Left lobe of liver (tissue), 2 donors: Measurements from ENCODE around the gene SORCS1. TPM values are rescaled to one million over a fixed set of nuclear protein-coding genes. Genes with fewer than 3 reads are reported as not detected.

Experiments used
- ATAC-seq: fragments of 200-7000 bp; cut with Tn5 transposase; one replicate; pipeline ENCODE4 v1.9.1; 2020; ENCODE audit warnings: mild to moderate bottlenecking, moderate library complexity
- DNase-seq: peaks from one replicate; pipeline ENCODE4 v3.0.0-alpha.2; 2020; ENCODE audit warnings: low spot score
- total RNA-seq: library from RNA; stranded (reverse); gene quantifications from one replicate; pipeline ENCODE4 v1.2.1, GENCODE V29; 2021
- donor health status: DM: no; HTN: no; CAD: no; lungs with moderate emphysema.
- donor health status: DM: no; HTN: yes; CAD: no.

The SORCS1 gene
- total RNA-seq, 1 donor from 2014 or later: 0.10 TPM

DNA sequence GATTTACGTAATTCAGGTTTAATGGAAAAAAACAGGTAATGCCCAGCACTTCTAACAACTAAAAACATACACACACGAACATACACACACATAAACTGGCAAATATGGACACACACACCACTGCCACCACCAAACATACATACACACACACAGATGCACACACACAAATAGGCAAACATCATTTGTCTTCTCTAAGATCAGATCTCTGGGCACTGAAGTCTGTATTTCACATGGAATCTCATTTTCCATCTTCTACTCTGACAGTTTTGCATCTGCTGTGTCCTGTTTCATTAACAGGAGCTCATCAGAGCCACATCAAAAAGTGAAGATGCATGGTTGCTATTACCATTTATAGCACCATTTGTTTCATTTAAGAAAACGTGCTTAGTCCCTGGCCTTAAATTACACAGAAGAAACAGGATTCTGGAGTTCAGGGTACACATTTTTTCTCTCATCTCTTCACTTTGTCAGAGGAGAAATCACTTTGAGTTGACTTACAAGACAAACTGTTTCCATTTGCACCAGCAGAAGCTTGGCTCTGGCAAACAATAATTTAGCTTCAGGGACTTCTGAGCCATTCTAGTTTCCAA lies 165.3 kb downstream of the SORCS1 start:
- DNase-seq: no peak
- no peak for ATAC-seq

DNA sequence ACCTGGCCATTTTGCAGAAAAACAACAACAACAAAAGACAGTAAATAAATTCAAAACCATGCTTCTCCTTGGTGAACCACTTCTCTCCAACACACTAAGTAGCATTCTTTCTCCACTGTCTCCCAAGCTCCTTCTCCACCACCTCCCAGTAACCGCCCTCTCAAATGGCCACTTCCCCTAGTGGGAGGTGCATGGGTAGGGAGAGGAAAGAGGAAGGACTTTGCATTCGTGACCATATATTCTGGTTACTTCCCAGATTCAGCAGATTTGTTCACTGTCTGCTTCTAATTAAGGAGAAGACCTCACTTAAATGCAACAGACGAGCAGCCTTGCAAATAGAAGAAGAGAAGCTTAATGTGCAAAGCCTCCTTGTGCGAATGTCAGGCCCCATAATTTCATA lies 166.8 kb downstream of the SORCS1 start:
- DNase-seq (no peak), ATAC-seq (peak; percentile 49)

- ATAC-seq (no peak), DNase-seq (no peak)
Observed at GRCh38 chr10:106996510-106996909, 168.0 kb downstream of the SORCS1 start.

- DNase-seq: no peak
- peak; percentile 30 for ATAC-seq
Observed at GRCh38 chr10:106992055-106992454, 172.5 kb downstream of the SORCS1 start.

DNA sequence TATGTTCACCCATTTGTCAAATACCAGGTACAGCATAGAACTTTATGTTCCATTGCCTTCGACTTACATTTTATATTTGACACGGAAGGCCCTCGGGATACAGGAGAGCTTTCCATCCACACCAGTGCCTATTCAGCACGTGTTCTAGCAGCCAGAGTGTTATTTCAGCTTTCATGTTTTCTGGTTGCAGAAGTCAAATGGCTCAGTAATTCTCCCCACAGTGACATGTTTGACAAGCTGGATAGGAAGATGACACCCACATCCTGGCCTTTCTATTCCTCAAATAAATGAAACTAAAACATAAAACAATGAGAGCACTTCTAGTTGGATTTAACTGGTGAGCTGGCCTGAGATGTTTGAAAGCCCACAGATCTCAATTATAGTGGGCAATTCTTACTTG lies 173.4 kb downstream of the SORCS1 start:
- DNase-seq: no peak
- no peak for ATAC-seq

DNA sequence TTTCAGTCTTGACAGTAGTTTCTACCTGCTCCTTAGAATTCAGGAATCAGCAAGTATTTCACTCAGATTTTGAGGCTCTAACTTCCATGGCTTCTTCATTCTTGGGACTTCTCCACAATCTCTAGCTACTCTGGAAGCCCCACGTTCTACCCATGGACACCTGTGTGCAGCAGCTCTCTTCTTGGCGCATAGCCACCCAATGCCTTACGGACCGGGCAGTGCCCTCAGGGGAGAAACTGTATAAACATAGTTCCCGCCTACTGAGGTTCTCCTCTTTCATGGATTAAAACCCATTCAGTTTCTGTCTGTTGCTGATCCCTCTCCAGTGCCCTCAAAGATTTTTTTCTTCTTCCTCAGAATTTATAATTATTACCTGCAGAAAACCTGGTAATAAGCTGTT lies 177.1 kb downstream of the SORCS1 start:
- peak; percentile 49 for DNase-seq
- ATAC-seq: peak; percentile 79

- DNase-seq (no peak), ATAC-seq (no peak)
Observed at GRCh38 chr10:106982268-106982667, 182.2 kb downstream of the SORCS1 start.

GRCh38 chr10:106981452-106982075 lies 182.9 kb downstream of the SORCS1 start:
- no peak for DNase-seq
- ATAC-seq: no peak

GRCh38 chr10:106980495-106981451 lies 183.7 kb downstream of the SORCS1 start:
- no peak for DNase-seq
- ATAC-seq: peak; percentile 20

DNA sequence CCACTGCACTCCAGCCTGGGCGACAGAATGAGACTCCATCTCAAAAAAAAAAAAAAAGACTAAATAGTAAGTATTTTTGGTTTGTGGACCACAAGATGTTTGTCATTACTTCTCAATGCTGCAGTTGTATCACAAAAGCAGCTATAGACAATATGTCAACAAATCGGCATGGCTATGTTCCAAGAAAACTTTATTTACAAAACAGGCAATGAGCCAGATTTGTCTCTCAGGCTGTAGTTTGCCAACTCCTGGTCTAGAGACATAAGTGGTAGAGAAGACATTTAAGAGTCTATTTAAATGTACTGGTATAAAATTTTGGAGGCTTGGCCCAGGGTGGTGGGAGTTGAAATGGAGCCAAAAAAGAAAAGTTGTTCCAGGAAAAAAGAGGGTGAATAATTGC lies 185.8 kb downstream of the SORCS1 start:
- DNase-seq (no peak), ATAC-seq (peak; percentile 59)

- no peak for ATAC-seq
- no peak for DNase-seq
Observed at GRCh38 chr10:106973716-106974115, 190.8 kb downstream of the SORCS1 start.

- ATAC-seq: no peak
- no peak for DNase-seq
Observed at GRCh38 chr10:106973288-106973687, 191.2 kb downstream of the SORCS1 start.

DNA sequence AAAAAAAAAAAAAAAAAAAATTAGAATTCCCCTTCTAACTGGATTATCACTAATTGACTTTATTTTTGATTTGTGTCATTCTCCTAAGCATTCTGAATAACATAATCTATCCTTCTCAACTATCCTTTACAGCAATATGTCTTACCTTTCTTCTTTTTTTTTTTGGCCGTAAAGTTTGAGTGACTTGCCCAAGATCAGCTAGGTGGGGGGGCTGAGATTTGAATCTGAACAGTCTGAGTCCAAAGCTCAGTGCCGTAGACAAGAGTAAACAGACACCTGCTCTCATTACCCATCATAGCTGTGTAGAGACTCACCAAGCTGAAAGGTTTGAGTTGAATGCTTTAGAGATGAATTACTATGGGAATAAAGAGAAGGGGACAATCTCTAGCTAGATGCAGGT lies 192.1 kb downstream of the SORCS1 start:
- peak; percentile 91 for ATAC-seq
- peak; percentile 65 for DNase-seq

DNA sequence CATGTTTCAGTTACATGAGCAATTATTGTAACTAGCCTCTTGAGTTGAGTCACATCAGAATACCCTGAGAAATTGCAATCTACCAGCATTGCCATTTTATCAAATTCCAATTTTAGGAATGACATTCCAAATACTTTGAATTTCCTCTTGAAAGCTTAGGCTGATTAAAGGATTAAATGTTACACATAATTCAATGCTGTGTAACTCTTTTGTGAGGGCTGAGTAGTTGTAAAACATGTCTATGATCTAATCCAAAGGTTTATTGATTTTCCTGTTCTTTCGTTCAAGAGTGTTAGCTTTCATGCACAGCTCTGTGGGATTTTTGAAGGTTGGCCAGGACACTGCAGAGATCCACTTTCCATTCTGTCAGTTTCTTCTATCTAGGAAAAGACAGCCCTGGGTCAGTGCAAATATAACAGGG lies 193.1 kb downstream of the SORCS1 start:
- ATAC-seq (peak; percentile 87), DNase-seq (peak; percentile 75)

DNA sequence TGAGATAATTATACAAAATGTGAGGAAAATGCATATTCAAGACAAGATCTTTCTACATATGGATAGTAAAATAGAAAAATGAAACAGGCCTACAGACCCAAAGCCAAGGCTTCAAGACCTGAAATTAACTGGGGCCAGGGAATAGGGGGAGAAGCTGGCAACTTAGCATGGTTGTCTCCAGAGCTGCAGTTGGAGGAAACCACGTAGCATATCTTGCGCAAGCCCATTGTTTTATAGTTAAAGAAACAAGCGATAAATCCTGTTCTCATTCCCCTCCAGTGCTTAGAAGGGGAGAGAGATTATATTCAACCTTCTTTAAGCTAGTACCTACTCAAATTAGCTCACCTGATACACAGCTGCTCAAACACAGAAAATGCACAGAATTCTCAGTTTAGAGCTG lies 197.1 kb downstream of the SORCS1 start:
- no peak for DNase-seq
- ATAC-seq: no peak

DNA sequence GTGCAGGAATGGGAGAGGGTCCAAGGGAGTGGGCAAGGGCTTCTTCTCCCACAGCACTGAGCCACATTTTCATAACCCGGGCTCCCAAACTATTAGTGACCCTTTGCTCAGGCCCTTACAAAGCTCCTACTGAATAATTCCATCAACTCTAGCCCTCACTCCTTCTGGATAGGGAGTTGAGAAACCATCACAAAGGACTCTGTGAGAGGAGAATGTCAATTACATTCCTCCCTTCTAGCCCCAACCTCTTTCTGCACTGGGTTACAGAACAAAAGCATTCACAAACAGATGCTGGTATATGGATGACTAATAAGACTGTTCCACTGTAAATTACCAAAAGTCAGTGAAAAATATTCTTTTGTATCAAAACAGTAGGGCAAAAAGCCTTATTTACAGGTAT lies 203.7 kb downstream of the SORCS1 start:
- no peak for DNase-seq
- ATAC-seq: no peak

DNA sequence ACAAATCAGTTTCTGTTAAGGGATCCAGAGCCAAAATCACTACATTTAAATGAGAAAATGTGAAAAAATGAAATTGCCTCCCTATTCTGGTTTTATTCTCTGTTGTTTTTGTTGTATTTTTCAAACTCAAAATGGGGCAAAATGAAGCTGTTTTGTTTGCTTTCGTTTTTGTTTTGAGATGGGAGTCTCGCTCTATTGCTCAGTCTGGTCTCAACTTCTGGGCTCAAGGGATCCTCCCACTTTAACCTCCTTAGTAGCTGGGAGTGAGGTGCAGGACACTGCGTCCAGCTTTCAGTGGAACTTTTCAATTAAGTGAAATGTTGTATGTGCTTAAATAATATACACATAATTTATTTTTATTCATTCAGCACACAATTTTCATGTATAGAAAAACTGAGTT lies 205.0 kb downstream of the SORCS1 start:
- ATAC-seq: no peak
- DNase-seq: no peak

- DNase-seq: no peak
Observed at GRCh38 chr10:106958589-106959361, 205.7 kb downstream of the SORCS1 start.

DNA sequence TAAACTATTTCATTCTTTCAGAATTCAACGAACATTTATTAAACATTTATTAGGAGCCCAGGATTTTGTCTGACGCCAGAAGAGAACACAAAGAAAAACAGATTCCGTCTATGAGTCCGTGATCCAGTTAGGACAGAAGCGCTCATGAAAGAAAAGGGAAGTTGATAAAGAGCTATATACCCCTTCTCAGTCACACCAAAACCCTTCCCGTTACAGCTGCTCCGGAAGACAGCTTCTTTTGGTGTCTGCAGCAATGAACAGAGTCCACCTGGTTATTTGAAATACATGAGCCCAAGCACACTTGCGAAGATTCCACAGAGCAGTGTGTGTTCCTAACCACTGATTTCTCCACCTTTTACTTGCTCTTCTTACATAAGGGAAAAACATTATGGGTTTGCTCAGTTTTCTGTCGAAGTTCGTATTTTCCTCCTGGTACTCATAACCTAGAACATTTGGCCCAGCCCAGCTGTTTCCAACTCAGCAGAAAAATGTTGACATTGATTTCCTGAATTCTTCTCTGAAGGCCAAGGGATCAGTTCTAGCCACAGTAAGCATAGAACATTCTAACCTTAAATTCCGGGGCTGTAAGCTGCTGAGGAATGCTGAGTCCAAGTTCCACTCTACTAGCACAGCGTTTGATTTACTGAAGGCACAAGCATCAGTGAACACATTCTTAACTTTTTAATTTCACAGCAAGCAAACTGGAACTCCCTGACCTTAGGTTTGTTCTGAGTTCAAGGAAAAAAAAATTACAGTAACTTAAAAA lies 206.5 kb downstream of the SORCS1 start:
- ATAC-seq: peak; percentile 47
- no peak for DNase-seq

More at GRCh38 chr10:106958589-106959361, 205.7 kb downstream of the SORCS1 start:
- ATAC-seq: peak; percentile 49

GRCh38 chr10:106956216-106956915 lies 208.1 kb downstream of the SORCS1 start:
- no peak for DNase-seq
- no peak for ATAC-seq
